Activated CD4-positive, alpha-beta T cell treated with anti-CD3 and anti-CD28 coated beads, Interleukin-2, Interleukin-6, amounts not matched to agents 100 ng/mL and 50 ng/mL, durations not matched to agents 16 hours and 8 hours (primary cell): ENCODE results near the gene RBBP4.
"Not testable (repeated sequence)": the region's sequence is repeated elsewhere in the genome, so short reads cannot be mapped to it uniquely, and the experiment has no call there.

Source experiments
- DNase-seq: peaks from one replicate; pipeline ENCODE4 v3.0.0-alpha.2; 2020

RBBP4 gene

GRCh38 chr1:32696041-32696440 lies 45.0 kb downstream of the RBBP4 start:
- DNase-seq = no peak

- DNase-seq = not testable (repeated sequence)
These were observed 46.0 kb downstream of the RBBP4 start for GRCh38 chr1:32696996-32697395.

- no peak for DNase-seq
These were observed 50.5 kb downstream of the RBBP4 start for GRCh38 chr1:32701421-32701911.

GRCh38 chr1:32701951-32702598 lies 51.1 kb downstream of the RBBP4 start:
- DNase-seq = no peak

GRCh38 chr1:32702599-32703478 lies 51.8 kb downstream of the RBBP4 start, which contains the start of gene SYNC:
Gene SYNC (minus strand): TSS chr1:32702770. CDS start chr1:32702660, 110 bp downstream.
- DNase-seq = no peak

GRCh38 chr1:32703479-32704291 lies 52.7 kb downstream of the RBBP4 start:
- DNase-seq = no peak

- DNase-seq = no peak
These were observed 54.5 kb downstream of the RBBP4 start for GRCh38 chr1:32705516-32705915.

GRCh38 chr1:32706491-32706890 lies 55.5 kb downstream of the RBBP4 start:
- no peak for DNase-seq

GRCh38 chr1:32709075-32709474 lies 58.1 kb downstream of the RBBP4 start:
- no peak for DNase-seq

- no peak for DNase-seq
These were observed 58.5 kb downstream of the RBBP4 start for GRCh38 chr1:32709476-32709875.

- not testable (repeated sequence) for DNase-seq
These were observed 60.2 kb downstream of the RBBP4 start for GRCh38 chr1:32711221-32711620.

- DNase-seq = no peak
These were observed 62.1 kb downstream of the RBBP4 start for GRCh38 chr1:32713081-32713480.

GRCh38 chr1:32714277-32714676 lies 63.3 kb downstream of the RBBP4 start:
- no peak for DNase-seq

- DNase-seq = no peak
These were observed 64.9 kb downstream of the RBBP4 start for GRCh38 chr1:32715901-32716311.

GRCh38 chr1:32716312-32717148 lies 65.5 kb downstream of the RBBP4 start:
- peak; percentile 63 for DNase-seq

- no peak for DNase-seq
These were observed 66.5 kb downstream of the RBBP4 start for GRCh38 chr1:32717503-32717902.

GRCh38 chr1:32718036-32718435 lies 67.0 kb downstream of the RBBP4 start:
- no peak for DNase-seq

- DNase-seq = no peak
These were observed 67.5 kb downstream of the RBBP4 start for GRCh38 chr1:32718527-32718926.

- no peak for DNase-seq
These were observed 68.8 kb downstream of the RBBP4 start for GRCh38 chr1:32719681-32720275.

GRCh38 chr1:32724678-32725614 lies 73.9 kb downstream of the RBBP4 start:
- peak; percentile 61 for DNase-seq

GRCh38 chr1:32725615-32725982 lies 74.6 kb downstream of the RBBP4 start:
- DNase-seq = no peak
